KOPT-K1 (cell line): ENCODE measurements around the gene CTNNA2.

Experiments
- H3K27ac ChIP-seq: fragments of 200-600 bp; sonication (generic); 2 replicates; pipeline ENCODE4 v1.5.1; 2016; ENCODE audit warnings: antibody characterized with exemption, mild to moderate bottlenecking, low read depth, low read length; ENCODE audit not compliant: poor library complexity, severe bottlenecking
- H3K36me3 ChIP-seq: fragments of 200-600 bp; sonication (generic); 2 replicates; pipeline ENCODE4 v1.5.1; 2017; ENCODE audit warnings: antibody characterized with exemption, mild to moderate bottlenecking, low read length, moderate library complexity; ENCODE audit not compliant: insufficient read depth
- H3K9me3 ChIP-seq: fragments of 200-600 bp; sonication (generic); 2 replicates; pipeline ENCODE4 v1.5.1; 2017; ENCODE audit warnings: antibody characterized with exemption, low read length, mild to moderate bottlenecking; ENCODE audit not compliant: insufficient read depth, poor library complexity, severe bottlenecking

The CTNNA2 gene

DNA sequence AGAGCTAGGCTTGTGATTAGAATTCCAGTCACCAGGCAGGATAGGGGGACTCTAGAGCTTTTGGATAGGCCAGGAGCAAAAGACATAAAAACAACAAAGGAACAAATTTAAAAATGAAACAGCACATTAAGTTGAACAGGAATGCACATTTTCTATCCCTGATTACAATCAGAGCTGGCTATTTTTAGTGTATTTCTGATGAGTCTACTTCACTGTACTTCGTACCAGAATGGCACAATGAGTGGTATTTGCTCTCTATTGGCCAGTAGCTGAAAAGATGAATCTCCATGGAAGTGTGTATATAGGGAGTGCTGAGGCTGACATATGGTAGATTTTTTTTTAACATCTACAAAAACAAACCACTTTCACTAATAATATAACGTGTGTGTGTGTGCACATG is 825.9 kb downstream of the CTNNA2 start:
- Histone ChIP-seq H3K9me3 (no peaks in the 10 kb centered on the region), H3K27ac (no peak overlapping the region), H3K36me3 (no peaks in the 10 kb centered on the region)

DNA sequence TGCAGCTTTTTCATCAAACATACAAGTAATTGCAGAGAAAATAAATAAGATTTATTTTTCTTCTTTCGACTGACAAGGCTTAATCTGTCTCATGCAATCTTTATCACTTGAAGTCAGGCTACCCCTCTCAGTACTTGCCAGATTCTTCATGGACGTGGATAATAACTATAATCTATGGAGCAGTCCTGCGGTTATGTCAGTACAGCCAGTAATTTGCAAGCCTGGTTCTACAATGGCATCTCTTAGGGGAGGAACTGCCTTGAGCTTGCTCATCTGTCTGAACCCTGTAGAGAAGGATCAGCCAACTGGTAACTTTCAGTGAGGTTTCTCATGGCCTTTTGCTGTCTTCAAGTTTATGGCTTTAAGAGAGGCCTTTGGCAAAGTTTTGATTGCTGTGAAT is 827.2 kb downstream of the CTNNA2 start:
- Histone ChIP-seq H3K9me3 (no peaks in the 10 kb centered on the region), H3K36me3 (no peaks in the 10 kb centered on the region), H3K27ac (no peak overlapping the region)

DNA sequence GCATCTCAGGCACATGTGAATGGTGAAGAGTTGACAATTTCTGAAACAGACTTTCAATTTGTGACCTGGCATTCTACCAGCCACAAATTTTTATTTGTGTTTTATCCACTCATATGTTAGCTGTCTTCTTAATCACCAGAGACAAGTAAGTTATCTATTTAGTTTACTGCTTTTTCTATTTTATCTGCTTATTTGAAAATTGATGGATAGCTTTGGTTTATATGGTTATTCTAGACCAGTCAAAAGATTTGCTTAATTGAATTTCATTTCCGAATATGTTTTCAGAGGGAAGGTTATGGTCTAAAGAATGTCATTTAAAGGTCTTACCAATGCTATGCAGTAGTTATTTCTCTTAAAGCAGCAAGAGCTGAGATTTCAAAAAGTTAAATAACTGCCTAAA is 835.2 kb downstream of the CTNNA2 start:
- Histone ChIP-seq H3K36me3 (no peaks in the 10 kb centered on the region), H3K9me3 (no peaks in the 10 kb centered on the region), H3K27ac (no peak overlapping the region)

DNA sequence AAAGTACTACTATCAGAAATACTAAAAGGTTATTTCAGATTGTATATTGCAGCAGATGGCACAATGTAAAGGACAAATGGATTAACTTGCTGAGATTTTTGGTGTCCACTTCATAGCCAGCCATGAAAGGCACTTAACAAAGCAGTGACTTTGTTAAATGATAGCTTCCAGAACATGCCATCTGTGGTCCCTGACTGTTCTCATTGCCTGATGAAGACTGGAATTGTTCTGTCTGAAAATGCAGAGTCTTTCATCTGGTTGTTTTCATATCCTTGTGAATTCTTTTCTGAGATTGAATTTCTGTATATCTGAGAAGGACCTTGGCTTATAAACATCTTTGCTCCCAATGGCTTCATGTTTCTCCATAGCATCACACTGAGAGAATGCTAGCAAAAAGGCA is 836.1 kb downstream of the CTNNA2 start:
- Histone ChIP-seq H3K9me3 (no peaks in the 10 kb centered on the region), H3K27ac (no peak overlapping the region), H3K36me3 (no peaks in the 10 kb centered on the region)

DNA sequence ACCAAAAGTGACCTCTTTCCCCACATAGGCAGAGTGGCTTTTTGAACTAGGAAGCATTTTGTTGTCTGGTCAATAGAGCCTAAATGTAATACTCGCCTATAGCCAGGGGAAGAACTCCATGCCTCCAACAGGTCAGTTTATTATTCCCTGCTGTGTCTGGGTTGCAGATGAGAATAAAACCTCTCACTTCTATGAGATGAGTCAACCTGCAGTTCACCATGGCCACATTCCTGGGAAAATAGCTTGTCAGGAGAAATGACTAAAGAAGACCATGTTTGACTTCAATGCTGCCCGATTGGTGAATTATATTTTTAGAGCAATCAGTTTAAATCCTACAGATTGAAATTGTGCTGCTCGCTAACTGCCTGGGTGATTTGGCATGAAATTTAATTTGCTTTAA is 838.4 kb downstream of the CTNNA2 start:
- Histone ChIP-seq H3K9me3 (no peaks in the 10 kb centered on the region), H3K36me3 (no peaks in the 10 kb centered on the region), H3K27ac (no peak overlapping the region)

DNA sequence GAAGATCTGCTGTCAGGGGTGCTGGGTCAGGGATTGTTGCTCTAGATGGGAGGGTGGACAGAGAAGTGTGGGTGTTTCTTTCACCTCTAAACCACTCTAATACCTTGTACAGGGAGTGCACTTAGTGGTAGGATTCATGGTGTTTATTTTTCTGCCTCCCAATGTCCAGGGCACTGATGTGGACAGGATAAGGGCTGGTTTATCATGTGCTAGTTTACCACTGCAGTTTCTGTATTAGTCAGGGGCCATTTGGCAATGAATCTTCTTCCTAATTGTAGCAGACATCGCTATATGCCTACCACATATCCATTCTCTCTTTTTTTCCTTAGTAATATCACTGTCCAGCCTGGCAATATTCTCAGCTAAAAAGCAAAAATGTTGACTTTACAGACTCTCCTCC is 842.0 kb downstream of the CTNNA2 start:
- H3K9me3 ChIP-seq: no peaks in the 10 kb centered on the region
- H3K36me3 ChIP-seq: no peaks in the 10 kb centered on the region
- H3K27ac ChIP-seq: no peak overlapping the region

DNA sequence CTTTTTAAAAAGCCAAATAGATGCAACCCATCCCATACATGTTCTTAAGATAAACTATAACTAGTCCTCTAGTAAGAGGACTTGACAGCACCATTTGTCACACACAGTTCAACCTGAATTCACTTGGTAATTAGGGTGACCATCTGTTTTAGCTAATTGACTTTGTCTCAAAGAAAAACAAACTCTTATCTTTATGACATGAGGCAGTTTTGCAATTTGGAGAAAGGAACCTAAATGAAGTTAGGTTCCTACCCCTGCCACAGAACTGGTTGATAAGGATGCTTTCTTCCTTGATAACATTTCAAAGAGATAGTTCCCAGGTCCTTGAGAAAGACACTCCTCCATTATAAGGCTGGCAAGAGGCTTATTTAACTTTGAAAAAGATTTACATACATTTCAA is 849.1 kb downstream of the CTNNA2 start:
- Histone ChIP-seq H3K27ac (no peak overlapping the region), H3K36me3 (no peaks in the 10 kb centered on the region), H3K9me3 (no peaks in the 10 kb centered on the region)

DNA sequence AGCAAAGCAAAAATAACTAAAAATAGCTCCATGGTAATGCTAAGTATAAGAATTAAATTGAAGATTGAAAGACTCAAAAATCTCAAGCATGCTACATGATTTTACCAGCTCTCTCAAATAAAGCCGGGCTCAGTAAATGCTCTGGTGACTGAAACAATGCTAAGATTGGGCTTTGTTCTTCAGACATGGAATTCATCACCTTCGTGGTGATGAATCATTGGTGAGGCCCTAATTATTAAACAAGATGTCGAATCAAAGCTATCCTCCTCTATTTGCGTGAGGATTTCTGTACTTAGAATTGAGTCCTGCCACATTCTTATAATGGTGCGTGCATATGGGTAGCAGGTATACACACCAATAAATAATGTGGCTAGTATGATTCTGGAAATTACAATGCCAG is 850.5 kb downstream of the CTNNA2 start:
- no peaks in the 10 kb centered on the region for H3K36me3 ChIP-seq
- H3K27ac ChIP-seq: no peak overlapping the region
- no peaks in the 10 kb centered on the region for H3K9me3 ChIP-seq

DNA sequence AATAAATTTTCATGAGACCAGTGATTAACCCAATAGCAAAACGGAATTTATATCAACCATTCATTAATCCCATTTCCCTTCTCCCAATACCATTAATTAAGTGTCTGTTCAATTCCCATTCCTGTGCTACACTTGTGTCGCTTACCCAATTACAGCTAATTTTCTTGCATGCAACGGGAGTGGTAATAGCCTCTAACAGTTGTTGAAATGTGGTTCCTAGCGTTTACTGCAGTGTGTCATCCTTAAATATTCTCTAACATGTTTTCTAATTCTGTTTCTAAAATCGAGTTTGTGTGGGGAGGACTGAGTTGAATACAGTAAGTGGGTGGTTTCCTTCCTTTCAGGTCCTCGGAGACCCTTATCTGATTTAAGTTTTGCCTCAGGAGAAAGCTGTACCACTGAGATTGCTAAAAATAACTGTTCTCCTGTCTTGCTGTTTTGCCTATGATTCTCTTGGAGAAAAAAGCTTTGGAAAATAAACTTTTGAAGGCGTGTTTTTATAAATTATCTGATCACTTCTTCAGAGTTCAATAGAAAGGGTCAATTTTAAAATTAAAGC is 851.0 kb downstream of the CTNNA2 start:
- Histone ChIP-seq H3K36me3 (no peaks in the 10 kb centered on the region), H3K27ac (no peak overlapping the region)

DNA sequence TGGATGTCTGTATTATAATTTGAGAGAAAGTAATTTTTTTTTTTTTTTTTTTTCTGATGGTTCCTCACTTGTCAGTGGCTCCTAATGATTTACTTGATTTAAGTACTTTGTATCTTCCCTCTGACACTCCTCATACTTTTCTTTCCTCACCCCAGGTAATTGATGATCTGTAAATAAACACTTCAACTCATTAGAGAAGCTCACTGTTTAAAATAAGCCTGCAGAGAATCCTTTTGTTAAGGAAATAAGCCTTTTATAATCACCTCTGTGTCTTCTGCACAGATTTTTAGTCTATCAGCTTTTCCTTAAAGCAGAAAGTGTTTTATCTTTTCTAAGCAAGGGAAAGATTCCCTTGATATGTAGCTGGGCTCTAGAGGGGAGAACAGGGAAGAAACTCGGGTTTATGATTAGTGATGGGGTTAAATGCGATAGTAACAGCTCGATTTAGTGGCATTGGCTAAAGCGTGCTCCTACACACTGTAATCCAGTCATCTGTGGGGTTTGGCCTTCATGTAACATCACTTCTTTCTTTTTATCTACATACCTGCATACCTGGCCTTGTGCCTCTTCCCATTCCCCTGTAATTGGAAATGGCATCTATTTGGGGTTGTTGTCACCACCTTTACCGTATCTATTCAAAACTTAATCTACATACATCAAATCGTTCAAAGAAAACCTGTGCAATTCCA is 851.8 kb downstream of the CTNNA2 start:
- no peaks in the 10 kb centered on the region for H3K36me3 ChIP-seq
- no peaks in the 10 kb centered on the region for H3K9me3 ChIP-seq
- H3K27ac ChIP-seq: no peak overlapping the region

More for the DNA sequence above, 851.0 kb downstream of the CTNNA2 start:
- H3K9me3 ChIP-seq: no peaks in the 10 kb centered on the region

DNA sequence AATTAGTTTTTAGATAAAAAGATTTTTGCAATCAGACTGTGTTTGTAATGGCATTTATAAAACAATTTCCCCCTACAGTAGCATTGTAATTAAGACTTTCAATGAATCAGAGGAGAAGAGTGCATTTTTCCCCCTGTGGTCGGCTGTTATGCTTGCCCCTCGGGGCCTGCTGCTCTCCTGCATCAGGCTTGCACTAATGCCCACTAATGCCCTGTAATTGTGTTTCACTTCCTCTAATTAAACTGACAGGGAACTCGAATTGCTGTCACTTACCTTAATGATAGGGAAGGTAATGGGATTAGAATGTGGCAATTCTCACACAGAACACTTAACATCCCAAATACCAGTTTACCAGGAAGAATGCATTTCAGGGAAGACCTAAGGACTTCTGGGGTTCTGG is 852.9 kb downstream of the CTNNA2 start:
- Histone ChIP-seq H3K9me3 (no peaks in the 10 kb centered on the region), H3K27ac (no peak overlapping the region)

DNA sequence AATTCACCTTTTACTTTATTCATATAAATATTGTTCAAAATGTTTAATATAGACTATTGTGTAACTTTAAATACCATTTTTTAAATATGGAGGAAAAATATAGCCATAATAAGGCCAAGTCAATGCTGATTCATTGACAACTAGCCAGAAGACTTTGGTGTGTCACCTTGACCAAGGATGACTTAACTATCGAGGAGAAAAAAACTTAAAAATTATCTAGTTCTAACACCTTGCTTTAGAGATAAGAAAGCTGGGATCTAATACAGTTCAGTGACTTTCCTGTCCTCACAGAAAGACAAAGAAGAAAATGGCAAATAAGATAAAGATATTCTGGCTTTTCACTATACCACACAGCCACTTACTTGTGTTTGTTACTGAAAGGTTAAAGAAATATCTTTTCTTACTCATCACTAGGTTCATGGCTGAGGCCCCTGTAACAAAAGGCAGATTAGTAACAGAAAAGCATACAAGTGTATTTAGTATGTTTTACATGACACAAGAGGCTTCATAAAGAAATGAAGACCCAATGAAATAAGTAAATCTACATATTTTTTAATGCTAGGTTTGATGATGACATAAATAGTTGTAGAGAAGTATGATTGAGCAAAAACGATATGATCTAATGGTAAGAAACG is 857.6 kb downstream of the CTNNA2 start:
- Histone ChIP-seq H3K27ac (no peak overlapping the region), H3K36me3 (no peaks in the 10 kb centered on the region), H3K9me3 (no peaks in the 10 kb centered on the region)

More for the DNA sequence above, 852.9 kb downstream of the CTNNA2 start:
- H3K36me3 ChIP-seq: no peaks in the 10 kb centered on the region

DNA sequence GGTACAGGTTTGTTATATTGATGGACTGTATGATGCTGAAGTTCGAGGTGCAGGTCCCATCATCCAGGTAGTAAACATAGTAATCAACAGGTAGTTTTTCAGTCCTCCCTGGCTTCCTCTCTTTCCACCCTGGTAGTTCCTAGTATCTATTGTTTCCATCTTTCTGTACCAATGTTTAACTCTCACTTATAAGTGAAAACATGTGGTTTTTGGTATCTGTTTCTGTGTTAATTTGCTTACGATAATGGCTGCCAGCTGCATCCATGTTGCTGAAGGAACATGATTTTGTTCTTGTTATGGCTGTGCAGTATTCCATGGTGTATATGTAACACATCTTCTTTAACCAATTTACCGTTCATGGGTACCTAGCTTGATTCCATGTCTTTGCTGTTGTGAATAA is 861.3 kb downstream of the CTNNA2 start:
- Histone ChIP-seq H3K9me3 (no peaks in the 10 kb centered on the region), H3K27ac (no peak overlapping the region)

DNA sequence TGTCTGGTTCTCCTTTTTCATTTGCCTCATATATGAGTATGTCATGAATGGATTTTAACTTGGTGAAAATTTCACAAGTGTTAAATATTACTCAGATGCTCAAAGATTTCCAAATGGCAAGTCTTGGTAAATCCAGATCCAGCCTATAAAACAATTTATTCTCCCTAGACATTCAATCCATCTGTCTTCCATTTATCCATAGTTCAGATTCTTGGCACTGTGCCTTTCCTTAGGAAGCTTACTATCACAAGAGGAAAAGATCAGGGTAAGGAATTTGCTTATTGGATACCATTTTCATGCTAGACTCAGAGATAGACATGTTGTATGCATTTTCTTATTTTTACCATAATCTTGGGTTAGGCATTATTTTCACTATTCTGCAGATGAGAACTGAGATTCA is 864.2 kb downstream of the CTNNA2 start:
- no peak overlapping the region for H3K27ac ChIP-seq
- H3K36me3 ChIP-seq: no peaks in the 10 kb centered on the region
- H3K9me3 ChIP-seq: no peaks in the 10 kb centered on the region

More for the DNA sequence above, 861.3 kb downstream of the CTNNA2 start:
- no peaks in the 10 kb centered on the region for H3K36me3 ChIP-seq

DNA sequence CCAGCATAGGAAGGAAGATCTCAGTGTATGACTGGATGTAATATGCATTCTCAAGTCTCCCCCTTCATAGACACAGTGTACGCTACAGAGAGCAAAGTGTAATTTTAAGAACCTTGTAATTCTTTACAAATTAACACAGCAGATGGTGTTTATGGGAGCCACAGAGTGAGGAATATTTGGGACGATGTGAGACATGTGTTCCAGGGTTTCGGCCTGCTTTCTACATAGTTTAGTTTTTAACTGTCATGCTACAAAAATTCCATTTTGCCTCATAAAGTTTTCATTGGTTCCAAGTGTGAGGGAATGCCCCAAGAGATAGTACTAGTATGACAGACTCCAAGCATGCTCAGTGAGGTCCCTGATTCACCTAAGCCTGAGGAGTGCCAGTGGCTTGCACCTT is 867.9 kb downstream of the CTNNA2 start:
- no peaks in the 10 kb centered on the region for H3K36me3 ChIP-seq
- no peaks in the 10 kb centered on the region for H3K9me3 ChIP-seq
- no peak overlapping the region for H3K27ac ChIP-seq

DNA sequence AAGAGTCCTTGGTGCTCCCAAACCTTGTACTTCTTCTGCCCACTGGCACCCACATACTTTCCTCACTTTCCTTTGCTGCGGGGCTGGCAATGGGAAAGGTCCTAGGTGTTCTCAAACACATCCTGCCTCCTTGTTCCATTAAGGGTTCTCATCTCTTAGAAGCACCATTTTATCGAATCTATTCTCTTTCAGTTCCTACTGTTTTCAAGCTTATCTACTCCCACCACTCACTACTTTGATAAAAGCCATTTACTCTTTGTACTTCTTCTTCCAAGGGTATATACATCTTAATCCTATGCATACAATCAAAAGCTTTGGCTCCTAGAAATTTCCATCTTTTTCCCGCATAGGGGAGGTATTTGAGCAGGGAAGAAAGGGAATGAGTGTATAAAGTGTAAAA is 868.8 kb downstream of the CTNNA2 start:
- Histone ChIP-seq H3K36me3 (no peaks in the 10 kb centered on the region), H3K9me3 (no peaks in the 10 kb centered on the region), H3K27ac (no peak overlapping the region)
